D721Med (cell line): ENCODE data around the gene GPR55.

Experiments
- DNase-seq: peaks from one replicate; pipeline ENCODE4 v3.0.0; 2011; ENCODE audit warnings: low spot score; ENCODE audit not compliant: insufficient read length
- FAIRE-seq: peaks from 2 replicates; lab custom pipeline; 2011; peaks lifted over from hg19 to GRCh38; lab: Jason Lieb, UNC
- CTCF ChIP-seq: IDR thresholded peaks from 2 replicates; pipeline ENCODE4 v1.5.1; 2012; ENCODE audit warnings: mild to moderate bottlenecking, control low read depth; ENCODE audit not compliant: insufficient read depth; ENCODE audit errors: missing control alignments

GPR55 gene

DNA sequence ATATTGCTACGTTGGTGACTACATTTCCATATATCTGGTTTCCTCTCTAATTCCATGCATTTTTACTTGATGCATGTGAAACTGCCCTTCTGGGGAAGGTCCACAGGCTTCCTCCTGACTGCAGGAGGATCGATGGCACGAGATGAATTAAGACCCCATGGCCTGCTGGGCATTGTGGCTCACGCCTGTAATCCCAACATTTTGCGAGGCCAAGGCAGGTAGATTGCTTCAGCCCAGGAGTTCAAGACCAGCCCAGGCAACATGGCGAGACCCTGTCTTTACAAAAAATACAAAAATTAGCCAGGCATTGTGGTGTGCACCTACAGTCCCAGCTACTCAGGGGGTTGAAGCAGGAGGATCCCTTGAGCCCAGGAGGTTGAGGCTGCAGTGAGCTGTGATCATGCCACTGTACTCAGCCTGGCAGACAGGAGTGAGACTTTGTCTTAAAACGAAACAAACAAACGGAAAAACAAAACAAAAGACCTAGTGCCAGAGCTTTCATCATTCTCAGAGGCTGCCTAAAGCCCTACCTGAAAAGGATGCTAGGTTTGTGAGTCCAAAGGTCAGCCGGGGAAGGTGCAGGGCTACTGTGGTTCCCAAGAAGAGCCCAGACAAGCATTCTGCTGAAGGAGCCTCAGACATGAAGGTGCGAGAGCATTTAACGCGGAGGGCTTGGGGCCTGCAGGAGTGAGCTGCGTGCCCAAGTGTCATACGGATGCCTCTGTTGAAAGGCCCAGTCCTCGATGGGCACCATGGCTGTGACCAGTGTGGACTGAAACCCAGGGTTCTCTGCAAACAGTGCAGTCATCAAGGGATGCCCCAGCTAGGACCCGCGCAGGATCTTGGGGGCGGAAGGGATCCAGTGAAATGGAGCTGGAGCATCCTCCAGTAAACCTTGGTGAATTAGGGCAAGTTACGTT lies 21.6 kb downstream of the GPR55 start:
- DNase-seq (no peak), FAIRE-seq (no peak)
- TF ChIP-seq CTCF, result no peak

- FAIRE-seq, result no peak
Observed at GRCh38 chr2:230902180-230902899, 22.7 kb downstream of the GPR55 start.

DNA sequence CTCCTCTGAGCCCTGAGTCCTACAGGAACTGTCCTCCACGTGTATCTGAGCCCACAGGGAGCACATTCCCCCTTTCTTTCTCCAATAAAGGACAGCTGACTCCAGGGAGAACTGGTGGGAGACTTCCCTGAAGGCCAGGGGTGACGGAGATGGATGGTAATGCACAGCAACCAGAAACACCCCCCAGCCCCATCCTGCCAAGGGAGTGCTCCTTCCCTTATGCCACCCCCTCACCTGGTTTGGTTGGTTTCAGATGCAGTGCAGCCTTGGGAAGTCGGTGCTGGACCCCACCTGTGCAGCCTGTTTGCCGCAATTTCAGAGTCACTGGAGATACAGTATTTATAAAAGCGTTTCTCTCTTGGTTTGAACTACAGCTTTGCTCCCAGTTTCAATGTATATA lies 24.0 kb downstream of the GPR55 start:
- no peak for DNase-seq
- TF ChIP-seq CTCF, result no peak
- no peak for FAIRE-seq

More at GRCh38 chr2:230902180-230902899, 22.7 kb downstream of the GPR55 start:
- DNase-seq, result no peak
- TF ChIP-seq CTCF, result peak; percentile 54

- DNase-seq (no peak), FAIRE-seq (no peak)
- no peak for TF ChIP-seq CTCF
Observed at GRCh38 chr2:230900336-230900995, 24.6 kb downstream of the GPR55 start.

DNA sequence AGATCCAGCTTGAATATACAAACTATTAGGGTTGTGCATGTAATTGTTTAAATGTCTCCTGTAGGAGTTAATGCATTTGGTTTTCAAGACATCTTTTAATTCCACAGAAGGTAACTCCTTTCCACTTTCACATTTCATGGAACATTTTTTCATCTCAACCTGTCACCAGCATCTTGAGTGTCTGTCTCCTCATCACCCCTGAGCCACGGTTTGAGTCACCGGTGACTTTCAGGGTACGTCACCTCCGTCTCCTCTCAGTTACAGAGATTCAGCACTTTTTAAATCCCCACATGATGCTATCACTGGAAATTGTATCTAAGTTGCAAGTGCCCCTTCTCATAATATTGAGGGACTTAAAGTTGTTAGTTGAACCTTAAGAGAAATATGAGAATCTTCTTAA lies 25.3 kb downstream of the GPR55 start:
- no peak for TF ChIP-seq CTCF
- no peak for FAIRE-seq
- DNase-seq, result no peak

DNA sequence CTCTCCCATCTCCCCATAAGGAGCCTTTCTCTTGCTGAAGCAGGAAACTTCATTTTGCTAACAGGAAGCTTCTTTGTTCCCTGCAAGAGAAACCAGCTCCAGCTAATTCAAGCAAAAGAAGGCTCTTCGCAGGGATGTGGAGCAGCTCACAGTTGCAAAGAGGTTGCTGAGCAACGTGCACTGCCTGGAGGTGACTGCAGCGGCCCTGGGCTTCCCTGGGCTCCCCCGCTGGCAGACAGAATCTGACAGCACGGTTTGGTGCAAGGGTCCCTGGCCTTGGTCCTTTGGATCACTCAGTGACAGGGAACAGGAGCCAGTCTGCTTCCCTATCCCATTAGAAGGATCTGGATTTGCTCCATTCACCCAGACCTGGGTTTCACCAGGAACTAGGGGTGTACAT lies 25.8 kb downstream of the GPR55 start:
- FAIRE-seq (no peak), DNase-seq (no peak)
- TF ChIP-seq CTCF, result no peak
